H9 (cell line): ENCODE results near the gene ACAP2. TPM values are rescaled to one million over a fixed set of nuclear protein-coding genes. Genes with fewer than 3 reads are reported as not detected.

Experiments
- DNase-seq: peaks from one replicate; pipeline ENCODE4 v3.0.0-alpha.2; 2017
- H2AFZ ChIP-seq: one replicate; pipeline ENCODE4 v1.6.1; 2013; ENCODE audit warnings: mild to moderate bottlenecking, low read length, control low read depth, moderate library complexity
- H2AK5ac ChIP-seq: 2 replicates; pipeline ENCODE4 v1.6.1; 2013; ENCODE audit warnings: low read length, control low read depth, mixed read lengths; ENCODE audit not compliant: insufficient read length
- H2BK120ac ChIP-seq: one replicate; pipeline ENCODE4 v1.6.1; 2013; ENCODE audit warnings: low read depth, mild to moderate bottlenecking, low read length, control low read depth, inconsistent platforms; ENCODE audit not compliant: poor library complexity, severe bottlenecking
- H2BK12ac ChIP-seq: 2 replicates; pipeline ENCODE4 v1.6.1; 2013; ENCODE audit warnings: low read length, control low read depth, mixed read lengths, low read depth; ENCODE audit not compliant: insufficient read length
- H2BK15ac ChIP-seq: 2 replicates; pipeline ENCODE4 v1.6.1; 2013; ENCODE audit warnings: low read depth, low read length, control low read depth
- H2BK20ac ChIP-seq: one replicate; pipeline ENCODE4 v1.6.1; 2013; ENCODE audit warnings: low read depth, mild to moderate bottlenecking, low read length, control low read depth, inconsistent platforms; ENCODE audit not compliant: poor library complexity, severe bottlenecking
- H2BK5ac ChIP-seq: 2 replicates; pipeline ENCODE4 v1.6.1; 2013; ENCODE audit warnings: low read length, control low read depth, mixed read lengths; ENCODE audit not compliant: insufficient read length
- H3K14ac ChIP-seq: 2 replicates; pipeline ENCODE4 v1.6.1; 2013; ENCODE audit warnings: low read length, control low read depth; ENCODE audit not compliant: insufficient read depth
- H3K18ac ChIP-seq: 2 replicates; pipeline ENCODE4 v1.6.1; 2013; ENCODE audit warnings: low read depth, mild to moderate bottlenecking, mixed read lengths, low read length, control low read depth; ENCODE audit not compliant: insufficient read length
- H3K23ac ChIP-seq: 2 replicates; pipeline ENCODE4 v1.6.1; 2013; ENCODE audit warnings: low read length, control low read depth, mixed read lengths, low read depth; ENCODE audit not compliant: insufficient read length
- H3K23me2 ChIP-seq: 2 replicates; pipeline ENCODE4 v1.6.1; 2013; ENCODE audit warnings: low read depth, mild to moderate bottlenecking, mixed read lengths, low read length, control low read depth; ENCODE audit not compliant: insufficient read length, poor library complexity, severe bottlenecking
- H3K27ac ChIP-seq: 2 replicates; pipeline ENCODE4 v1.5.1; 2013; ENCODE audit warnings: low read length, control low read depth, mixed read lengths, low read depth; ENCODE audit not compliant: insufficient read length
- H3K27me3 ChIP-seq: 2 replicates; pipeline ENCODE4 v1.6.1; 2013; ENCODE audit warnings: low read length, control low read depth, inconsistent platforms; ENCODE audit not compliant: insufficient read depth
- H3K4ac ChIP-seq: 2 replicates; pipeline ENCODE4 v1.6.1; 2013; ENCODE audit warnings: low read depth, mild to moderate bottlenecking, control low read depth, inconsistent platforms, low read length, moderate library complexity
- H3K4me1 ChIP-seq: 2 replicates; pipeline ENCODE4 v1.6.1; 2013; ENCODE audit warnings: low read length, control low read depth, inconsistent platforms; ENCODE audit not compliant: insufficient read depth
- H3K4me2 ChIP-seq: 2 replicates; pipeline ENCODE4 v1.6.1; 2013; ENCODE audit warnings: low read length, control low read depth, mixed read lengths; ENCODE audit not compliant: insufficient read length, insufficient read depth
- H3K56ac ChIP-seq: 2 replicates; pipeline ENCODE4 v1.6.1; 2013; ENCODE audit warnings: low read depth, mild to moderate bottlenecking, mixed read lengths, low read length, control low read depth; ENCODE audit not compliant: insufficient read length
- H3K79me1 ChIP-seq: 2 replicates; pipeline ENCODE4 v1.6.1; 2013; ENCODE audit warnings: low read depth, mild to moderate bottlenecking, moderate library complexity, low read length, control low read depth, inconsistent platforms; ENCODE audit not compliant: insufficient read depth, poor library complexity, severe bottlenecking
- H3K79me2 ChIP-seq: 2 replicates; pipeline ENCODE4 v1.6.1; 2013; ENCODE audit warnings: low read length, control low read depth, inconsistent platforms; ENCODE audit not compliant: insufficient read depth
- H3K9ac ChIP-seq: 2 replicates; pipeline ENCODE4 v1.6.1; 2013; ENCODE audit warnings: low read length, control low read depth, mixed read lengths; ENCODE audit not compliant: insufficient read length; ENCODE audit errors: extremely low read depth
- H3K9me3 ChIP-seq: one replicate; pipeline ENCODE4 v1.6.1; 2013; ENCODE audit warnings: low read depth, low read length, inconsistent platforms; ENCODE audit not compliant: control insufficient read depth
- H3T11ph ChIP-seq: one replicate; pipeline ENCODE4 v1.6.1; 2013; ENCODE audit warnings: mild to moderate bottlenecking, low read length, control low read depth, inconsistent platforms
- H4K20me1 ChIP-seq: one replicate; pipeline ENCODE4 v1.6.1; 2013; ENCODE audit not compliant: control insufficient read depth, insufficient read length, insufficient read depth
- H4K5ac ChIP-seq: 2 replicates; pipeline ENCODE4 v1.6.1; 2013; ENCODE audit warnings: low read depth, mild to moderate bottlenecking, mixed read lengths, low read length, control low read depth; ENCODE audit not compliant: insufficient read length
- H4K8ac ChIP-seq: replicated peaks from 2 replicates; pipeline ENCODE4 v1.6.1; 2013; ENCODE audit warnings: low read length, control low read depth, mixed read lengths, low read depth; ENCODE audit not compliant: insufficient read length
- H4K91ac ChIP-seq: 2 replicates; pipeline ENCODE4 v1.6.1; 2013; ENCODE audit warnings: low read depth, mild to moderate bottlenecking, moderate library complexity, mixed read lengths, low read length, control low read depth; ENCODE audit not compliant: insufficient read length
- H3K27ac Mint-ChIP-seq, 3 experiments: 2 replicates in 2 of 3; 3 replicates in 1 of 3; pipeline ENCODE4 v1.8.0; 2020 to 2021; ENCODE audit warnings: mixed read lengths in 3 of 3, mild to moderate bottlenecking in 1 of 3, moderate library complexity in 1 of 3
- H3K27me3 Mint-ChIP-seq: 2 replicates; pipeline ENCODE4 v1.8.0; 2021; ENCODE audit warnings: low read depth, mild to moderate bottlenecking, moderate library complexity, mixed read lengths
- H3K36me3 Mint-ChIP-seq, 3 experiments: 2 replicates in 2 of 3; 3 replicates in 1 of 3; pipeline ENCODE4 v1.8.0; 2020 to 2021; ENCODE audit warnings: low read depth in 3 of 3, mixed read lengths in 3 of 3; ENCODE audit not compliant: insufficient read depth in 1 of 3
- H3K4me1 Mint-ChIP-seq, 2 experiments: 2 replicates each; pipeline ENCODE4 v1.8.0; 2020; ENCODE audit warnings: mixed read lengths in 2 of 2
- H3K4me3 Mint-ChIP-seq, 2 experiments: 2 replicates in 1 of 2; 3 replicates in 1 of 2; pipeline ENCODE4 v1.8.0; 2020 to 2021; ENCODE audit warnings: mild to moderate bottlenecking in 2 of 2, mixed read lengths in 2 of 2, moderate library complexity in 1 of 2
- H3K9me3 Mint-ChIP-seq, 2 experiments: 2 replicates in 1 of 2; 3 replicates in 1 of 2; pipeline ENCODE4 v1.8.0; 2020; ENCODE audit warnings: mild to moderate bottlenecking in 2 of 2, mixed read lengths in 2 of 2, moderate library complexity in 1 of 2
- CTCF ChIP-seq: fragments of 200-600 bp; sonication (generic); conservative IDR thresholded peaks from 3 replicates; pipeline ENCODE4 v1.8.0; 2021; ENCODE audit warnings: antibody characterized with exemption, mild to moderate bottlenecking
- WGBS: extraction: QIAGEN DNeasy Blood & Tissue Kit; methylation state at CpG from one replicate; pipeline ENCODE4 v1.1.7; 2013; ENCODE audit warnings: missing lambda C conversion rate, low lambda C conversion rate, mixed read lengths; ENCODE audit not compliant: insufficient read length; ENCODE audit errors: extremely low coverage; 5-methylcytosine and 5-hydroxymethylcytosine counted together
- total RNA-seq: library from RNA; stranded (reverse); gene quantifications from 2 replicates; pipeline ENCODE4 v1.2.1, GENCODE V29; 2021

The ACAP2 gene
- total RNA-seq, 1 experiment from 2014 or later = 30.8 TPM

DNA sequence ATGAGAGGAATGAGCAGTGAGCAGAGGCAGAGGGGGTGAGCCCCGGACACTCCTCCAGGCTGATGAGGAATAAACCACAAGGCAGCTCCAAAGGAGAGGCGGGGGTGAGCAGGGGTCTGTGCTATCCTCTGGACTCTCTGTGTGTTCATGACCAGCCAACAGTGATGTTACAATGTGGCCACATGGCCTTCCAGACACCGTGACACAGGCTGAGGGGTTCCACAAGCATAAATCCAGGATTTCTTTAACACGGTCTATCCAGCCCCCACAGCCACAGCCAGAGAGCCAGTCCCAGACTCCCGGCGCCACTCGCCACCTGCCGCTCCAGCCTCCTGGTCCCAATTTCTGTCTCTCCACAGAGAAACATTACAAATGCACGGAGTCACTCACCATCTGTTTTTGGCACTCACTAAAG lies 196.2 kb downstream of the ACAP2 start:
- H2BK20ac ChIP-seq = no peak overlapping the region
- peak overlapping the region in 2 of 3 experiments; percentile 25 to 41; a peak in 2 of 7 replicates for H3K27ac Mint-ChIP-seq
- H3K23me2 ChIP-seq = no peaks in the 10 kb centered on the region
- no peak overlapping the region for H2BK12ac ChIP-seq
- H3K27me3 Mint-ChIP-seq = no peaks in the 10 kb centered on the region; the same call in none of the 2 replicates
- H3K14ac ChIP-seq = no peak overlapping the region
- peaks cover 2% of the 10 kb centered on the region for H4K20me1 ChIP-seq
- no peaks in the 10 kb centered on the region for H3K9me3 ChIP-seq
- H4K91ac ChIP-seq = no peak overlapping the region
- no peak overlapping the region for H3T11ph ChIP-seq
- no peak overlapping the region for H3K56ac ChIP-seq
- no peaks in the 10 kb centered on the region; the same call in 1 of the 2 replicates for H3K4me1 ChIP-seq
- TF ChIP-seq CTCF = no peak
- peaks cover 13 to 25% (median 25%) of the 10 kb centered on the region in 3 experiments; a peak in 6 of 7 replicates for H3K36me3 Mint-ChIP-seq
- no peak overlapping the region for H2BK15ac ChIP-seq
- H2BK5ac ChIP-seq = no peak overlapping the region
- WGBS = no CpG with 5 or more reads among the region's 9 CpGs
- H3K27me3 ChIP-seq = no peaks in the 10 kb centered on the region
- no peak overlapping the region for H2AFZ ChIP-seq
- no peak overlapping the region for H3K9ac ChIP-seq
- no peak overlapping the region for H3K4me3 Mint-ChIP-seq
- H3K79me2 ChIP-seq = peaks cover 3% of the 10 kb centered on the region; the same call in 1 of the 2 replicates
- H3K4me1 Mint-ChIP-seq = peaks cover 19 to 26% of the 10 kb centered on the region in 2 experiments
- H3K23ac ChIP-seq = no peak overlapping the region
- H3K9me3 Mint-ChIP-seq = 0 out of 5 replicates have a peak, but pooled peaks cover 0 to 3% of the 10 kb centered on the region in 2 experiments
- no peak overlapping the region for H4K8ac ChIP-seq
- no peak overlapping the region for H3K4ac ChIP-seq
- no peak overlapping the region for H2AK5ac ChIP-seq
- H3K27ac ChIP-seq = no peak overlapping the region
- H3K4me2 ChIP-seq = no peak overlapping the region
- no peak overlapping the region for H4K5ac ChIP-seq
- no peak overlapping the region for H3K18ac ChIP-seq
- DNase-seq = no peak
- no peak overlapping the region for H2BK120ac ChIP-seq
- peaks cover 3% of the 10 kb centered on the region for H3K79me1 ChIP-seq
